Measurements from ENCODE around the gene BDKRB1.

BDKRB1 gene

GRCh38 chr14:96213871-96214465, 42.0 kb upstream of the BDKRB1 start:
- DNase-seq (ENCODE audit: low spot score) = no peak
- in situ Hi-C loops (cut with MboI; ENCODE audit: low sequenced_read_pairs, unreplicated experiment) = no loop called here
- no peak for TF ChIP-seq CTCF (IDR thresholded peaks at IDR 0.05; ENCODE audit: borderline replicate concordance, control extremely low read depth, extremely low read depth, insufficient read depth, missing control alignments)

GRCh38 chr14:96214793-96215192, 41.2 kb upstream of the BDKRB1 start:
- no peak for TF ChIP-seq CTCF (IDR thresholded peaks at IDR 0.05; ENCODE audit: borderline replicate concordance, control extremely low read depth, extremely low read depth, insufficient read depth, missing control alignments)
- no peak for DNase-seq (ENCODE audit: low spot score)
- in situ Hi-C loops (cut with MboI; ENCODE audit: low sequenced_read_pairs, unreplicated experiment) = no loop called here

GRCh38 chr14:96215452-96216244, 40.4 kb upstream of the BDKRB1 start:
- no peak for TF ChIP-seq CTCF (IDR thresholded peaks at IDR 0.05; ENCODE audit: borderline replicate concordance, control extremely low read depth, extremely low read depth, insufficient read depth, missing control alignments)
- no peak for DNase-seq (ENCODE audit: low spot score)

GRCh38 chr14:96216627-96217026, 39.4 kb upstream of the BDKRB1 start:
- no peak for DNase-seq (ENCODE audit: low spot score)
- no peak for TF ChIP-seq CTCF (IDR thresholded peaks at IDR 0.05; ENCODE audit: borderline replicate concordance, control extremely low read depth, extremely low read depth, insufficient read depth, missing control alignments)
- in situ Hi-C loops (cut with MboI; ENCODE audit: low sequenced_read_pairs, unreplicated experiment) = no loop called here

More at GRCh38 chr14:96215452-96216244, 40.4 kb upstream of the BDKRB1 start:
- in situ Hi-C loops (cut with MboI; ENCODE audit: low sequenced_read_pairs, unreplicated experiment) = no loop called here

GRCh38 chr14:96217376-96217913, 38.6 kb upstream of the BDKRB1 start:
- no peak for DNase-seq (ENCODE audit: low spot score)
- no peak for TF ChIP-seq CTCF (IDR thresholded peaks at IDR 0.05; ENCODE audit: borderline replicate concordance, control extremely low read depth, extremely low read depth, insufficient read depth, missing control alignments)
- in situ Hi-C loops (cut with MboI; ENCODE audit: low sequenced_read_pairs, unreplicated experiment) = no loop called here

GRCh38 chr14:96221109-96221650, 34.8 kb upstream of the BDKRB1 start:
- TF ChIP-seq CTCF (IDR thresholded peaks at IDR 0.05; ENCODE audit: borderline replicate concordance, control extremely low read depth, extremely low read depth, insufficient read depth, missing control alignments) = no peak
- no peak for DNase-seq (ENCODE audit: low spot score)
- in situ Hi-C loops (cut with MboI; ENCODE audit: low sequenced_read_pairs, unreplicated experiment) = no loop called here
